ENCODE measurements around the gene TOR3A.
"Not testable (repeated sequence)": the region's sequence is repeated elsewhere in the genome, so short reads cannot be mapped to it uniquely, and the experiment has no call there.

TOR3A gene

DNA sequence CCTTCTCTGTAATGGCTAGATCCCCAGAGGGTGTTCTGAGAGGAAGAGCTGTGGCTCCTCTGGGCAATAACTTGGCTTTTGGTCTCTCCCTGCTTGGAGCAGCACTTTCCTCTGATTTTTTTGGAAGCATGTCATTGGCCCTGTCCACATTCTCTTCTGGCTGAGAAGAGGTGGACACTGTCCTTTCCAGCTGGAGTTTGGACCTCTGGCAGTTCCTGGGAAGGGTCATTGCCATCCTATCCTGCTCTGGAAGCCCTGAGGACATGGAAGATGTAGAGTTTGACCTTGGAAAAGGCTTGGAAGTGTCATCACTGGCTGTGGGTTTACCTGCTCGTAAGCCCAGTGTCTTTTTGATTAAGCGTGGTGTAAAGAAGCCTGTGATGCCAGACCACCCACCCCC lies 26.8 kb downstream of the TOR3A start:
- no peak for DNase-seq

DNA sequence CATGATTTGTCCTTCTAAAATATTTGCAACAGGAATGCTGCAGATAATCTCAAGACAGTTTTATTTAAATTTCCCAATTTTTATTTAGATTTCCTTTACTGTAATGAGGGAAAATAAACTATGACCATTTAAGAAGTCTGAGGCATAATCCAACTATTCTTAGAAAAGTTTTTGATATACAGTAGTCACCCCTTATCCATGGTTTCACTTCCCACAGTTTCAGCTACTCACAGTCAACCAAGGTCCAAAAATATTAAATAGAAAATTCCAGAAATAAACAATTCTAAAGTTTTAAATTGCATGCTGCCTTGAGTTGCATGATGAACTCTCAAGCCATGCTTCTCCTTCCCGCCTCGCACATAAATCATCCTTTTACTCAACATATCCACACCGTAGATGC lies 33.3 kb downstream of the TOR3A start:
- DNase-seq, result no peak

GRCh38 chr1:179119513-179119912 lies 37.6 kb downstream of the TOR3A start:
- no peak for DNase-seq

- DNase-seq, result no peak
Observed at GRCh38 chr1:179120736-179121135, 38.9 kb downstream of the TOR3A start.

DNA sequence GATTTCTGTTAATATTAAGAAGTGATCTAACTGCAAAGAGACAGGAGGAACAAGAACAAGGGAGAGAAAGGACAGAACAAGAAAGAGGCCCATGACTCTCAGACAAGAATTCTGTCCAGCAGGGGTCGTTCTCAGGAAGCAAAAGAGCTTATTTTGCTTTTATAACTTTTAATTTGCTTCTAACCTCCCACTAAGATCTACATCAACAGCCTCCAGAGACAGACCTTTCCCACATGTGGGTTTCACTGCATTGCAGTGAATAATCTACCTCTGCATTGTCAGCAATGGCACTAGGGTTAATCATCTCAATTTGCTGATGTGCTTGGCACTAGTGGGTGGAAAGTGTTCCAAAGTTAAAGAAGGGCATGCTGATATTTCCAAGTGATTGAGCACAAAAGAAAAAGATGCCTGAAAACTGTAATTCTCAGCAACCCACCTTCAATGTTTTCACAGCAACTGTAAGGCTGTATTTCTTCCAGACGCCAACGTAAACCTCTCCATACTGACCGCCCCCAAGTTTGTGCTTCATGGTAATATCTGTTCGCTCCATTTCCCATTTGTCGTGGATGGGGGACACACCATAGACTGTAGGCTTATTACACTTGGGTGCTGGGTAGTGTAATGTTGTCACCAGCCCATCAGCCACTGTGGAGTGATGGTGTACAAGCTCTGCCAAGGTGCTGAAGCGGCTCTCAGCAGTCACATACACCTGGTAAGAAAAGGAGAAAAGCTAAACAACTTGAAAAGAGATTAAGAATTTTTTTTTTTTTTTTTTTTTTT lies 39.5 kb downstream of the TOR3A start:
- no peak for DNase-seq

DNA sequence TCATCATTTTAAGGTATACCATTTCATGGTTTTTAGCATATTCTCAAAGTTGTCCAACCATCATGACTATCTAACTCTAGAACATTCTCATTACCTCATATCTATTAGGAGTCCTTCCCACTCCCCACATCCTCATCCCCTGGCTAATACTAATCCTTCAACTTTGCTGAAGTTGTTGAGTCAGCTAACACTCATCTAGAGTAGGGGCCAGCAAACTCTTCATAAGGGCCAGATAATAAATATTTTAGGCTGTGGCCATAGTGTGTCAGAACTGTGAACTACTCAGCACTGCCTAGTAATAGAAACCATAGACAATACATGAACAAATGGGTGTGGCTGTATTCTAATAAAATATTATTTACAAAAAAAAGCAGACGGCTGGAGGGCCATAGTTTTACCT lies 43.0 kb downstream of the TOR3A start:
- no peak for DNase-seq

DNA sequence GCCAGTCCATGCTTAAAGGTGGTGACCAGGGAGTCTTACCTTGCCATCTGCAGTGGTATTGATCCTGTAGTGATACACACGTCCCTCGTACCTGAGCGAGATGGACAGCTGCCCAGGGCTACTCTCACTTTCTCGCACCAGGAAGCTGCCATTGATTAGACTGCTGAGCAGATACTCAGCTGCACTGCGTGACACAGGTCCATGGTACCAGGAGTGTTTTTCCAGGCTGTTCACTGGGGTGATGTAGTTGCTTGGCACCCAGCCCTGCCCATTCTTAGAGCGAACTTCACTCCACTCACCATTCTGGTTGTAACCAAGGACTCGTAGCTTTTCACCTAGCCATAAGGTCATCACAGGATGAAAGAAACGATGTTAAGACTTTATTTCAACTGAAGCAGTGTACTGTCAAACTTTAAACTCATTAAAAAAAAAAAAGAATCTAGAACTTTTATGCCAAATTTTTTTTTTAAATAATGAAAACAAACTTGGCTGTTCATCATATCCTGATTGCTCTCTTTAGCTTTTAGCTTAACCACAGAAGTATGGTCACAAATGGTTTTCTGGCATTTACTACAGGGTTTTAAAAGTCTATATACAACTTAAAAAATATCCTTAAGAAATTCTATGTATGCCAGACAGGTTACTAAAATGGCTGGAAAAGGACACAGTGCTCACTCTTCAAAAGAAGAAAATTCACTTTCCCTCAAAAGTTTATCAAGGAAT lies 44.6 kb downstream of the TOR3A start:
- DNase-seq, result no peak

DNA sequence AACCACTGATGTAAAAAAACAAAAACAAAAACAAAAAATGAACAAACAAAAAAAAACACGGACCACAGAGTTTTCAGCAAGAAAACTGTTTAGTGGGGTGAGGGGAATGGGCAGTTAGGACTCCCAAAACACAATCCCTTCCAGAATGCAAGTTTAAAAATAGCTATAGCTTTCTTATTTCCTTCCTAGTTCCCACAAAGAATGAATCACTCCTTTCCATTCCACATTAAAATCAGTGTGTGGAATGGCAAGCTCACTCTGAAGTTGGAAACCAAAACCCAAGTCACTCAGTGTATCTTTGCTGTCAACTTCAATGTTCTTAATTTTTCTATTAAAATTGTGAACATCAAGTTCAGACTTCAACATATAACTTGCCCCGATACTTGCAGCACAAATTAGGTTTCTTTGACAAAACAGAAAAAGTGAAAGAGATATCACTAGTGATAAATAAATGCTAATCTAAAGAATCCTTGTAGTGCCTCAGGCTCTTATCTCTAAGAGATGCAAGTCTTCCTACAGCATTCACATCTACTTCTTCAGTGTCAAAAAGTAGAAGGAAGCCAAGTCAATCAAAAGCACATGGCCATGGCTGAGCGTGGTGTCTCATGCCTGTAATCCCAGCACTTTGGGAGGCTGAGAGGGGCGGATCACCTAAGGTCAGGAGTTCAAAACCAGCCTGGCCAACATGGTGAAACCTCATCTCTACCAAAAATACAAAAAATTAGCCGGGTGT lies 45.5 kb downstream of the TOR3A start:
- DNase-seq, result no peak

- DNase-seq, result no peak
Observed at GRCh38 chr1:179128520-179128919, 46.6 kb downstream of the TOR3A start.

DNA sequence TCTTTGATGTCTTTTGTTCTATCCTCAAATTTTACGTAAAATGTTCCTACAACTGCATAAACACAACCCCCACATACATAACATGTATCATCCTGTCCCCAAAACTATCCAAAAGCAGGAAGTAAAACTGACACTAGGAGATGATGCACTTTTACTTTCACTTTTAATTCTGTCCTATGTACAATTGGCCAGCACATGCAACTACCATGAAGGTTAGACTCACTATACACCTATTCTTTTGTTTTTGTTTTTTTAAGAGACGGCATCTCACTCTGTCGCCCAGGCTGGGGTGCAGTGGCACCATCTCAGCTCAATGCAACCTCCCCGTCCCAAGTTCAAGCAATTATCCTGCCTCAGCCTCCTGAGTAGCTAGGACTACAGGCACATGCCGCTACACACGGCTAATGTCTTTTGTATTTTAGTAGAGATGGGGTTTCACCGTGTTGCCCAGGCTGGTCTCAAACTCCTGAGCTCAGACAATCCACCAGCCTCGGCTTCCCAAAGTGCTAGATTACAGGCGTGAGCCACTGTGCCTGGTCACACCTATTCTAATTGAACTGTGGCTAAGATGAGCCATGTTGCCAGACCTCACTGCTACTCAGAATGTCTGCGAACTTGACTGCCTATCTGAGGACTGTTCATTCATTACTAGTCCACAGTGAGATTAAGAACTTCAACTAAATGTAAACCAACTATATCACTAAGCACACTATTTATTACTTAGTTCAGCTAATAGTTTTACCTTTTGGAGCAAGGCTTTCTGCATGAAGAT lies 48.0 kb downstream of the TOR3A start:
- no peak for DNase-seq

DNA sequence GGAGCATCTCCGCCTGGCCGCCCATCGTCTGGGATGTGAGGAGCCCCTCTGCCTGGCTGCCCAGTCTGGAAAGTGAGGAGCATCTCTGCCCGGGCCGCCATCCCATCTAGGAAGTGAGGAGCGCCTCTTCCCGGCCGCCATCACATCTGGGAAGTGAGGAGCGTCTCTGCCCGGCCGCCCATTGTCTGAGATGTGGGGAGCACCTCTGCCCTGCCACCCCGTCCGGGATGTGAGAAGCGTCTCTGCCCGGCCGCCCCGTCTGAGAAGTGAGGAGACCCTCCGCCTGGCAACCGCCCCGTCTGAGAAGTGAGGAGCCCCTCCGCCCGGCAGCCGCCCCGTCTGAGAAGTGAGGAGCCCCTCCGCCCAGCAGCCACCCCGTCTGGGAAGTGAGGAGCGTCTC lies 53.3 kb downstream of the TOR3A start:
- DNase-seq, result not testable (repeated sequence)

DNA sequence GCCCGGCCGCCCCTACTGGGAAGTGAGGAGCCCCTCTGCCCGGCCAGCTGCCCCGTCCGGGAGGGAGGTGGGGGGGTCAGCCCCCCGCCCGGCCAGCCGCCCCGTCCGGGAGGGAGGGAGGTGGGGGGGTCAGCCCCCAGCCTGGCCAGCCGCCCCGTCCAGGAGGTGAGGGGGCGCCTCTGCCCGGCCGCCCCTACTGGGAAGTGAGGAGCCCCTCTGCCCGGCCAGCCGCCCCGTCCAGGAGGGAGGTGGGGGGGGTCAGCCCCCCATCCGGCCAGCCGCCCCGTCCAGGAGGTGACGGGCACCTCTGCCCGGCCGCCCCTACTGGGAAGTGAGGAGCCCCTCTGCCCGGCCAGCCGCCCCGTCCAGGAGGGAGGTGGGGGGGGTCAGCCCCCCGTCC lies 53.8 kb downstream of the TOR3A start:
- DNase-seq, result not testable (repeated sequence)

DNA sequence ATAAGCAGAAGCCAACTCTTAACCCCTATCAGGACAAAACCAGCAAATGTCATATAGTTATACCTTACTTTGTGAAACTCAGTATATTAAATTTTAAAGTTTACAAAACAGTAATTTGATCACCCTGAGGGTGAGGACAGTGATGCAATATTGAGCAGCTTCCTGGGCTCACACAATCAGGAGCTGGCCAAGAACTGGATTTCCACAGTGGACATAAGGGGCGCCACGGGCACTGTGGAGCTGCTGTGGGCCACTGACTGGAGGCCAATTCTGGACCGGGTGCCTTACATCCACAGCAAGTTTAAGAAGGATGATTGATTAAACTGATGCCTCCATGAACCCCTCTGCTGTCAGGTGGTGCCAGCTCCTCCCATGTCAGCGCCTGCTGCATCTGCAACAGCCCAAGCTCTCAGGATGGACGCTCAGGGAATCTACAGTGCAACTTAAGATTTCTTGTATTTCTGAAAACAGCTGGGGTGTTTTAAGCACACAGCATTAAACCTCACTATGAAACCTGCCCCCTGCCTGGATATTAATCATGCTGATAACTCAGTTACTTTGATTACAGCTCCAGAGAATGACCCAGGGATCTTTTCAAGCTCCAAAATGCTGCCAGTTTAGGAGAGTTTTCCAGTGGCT lies 55.9 kb downstream of the TOR3A start:
- DNase-seq, result no peak

DNA sequence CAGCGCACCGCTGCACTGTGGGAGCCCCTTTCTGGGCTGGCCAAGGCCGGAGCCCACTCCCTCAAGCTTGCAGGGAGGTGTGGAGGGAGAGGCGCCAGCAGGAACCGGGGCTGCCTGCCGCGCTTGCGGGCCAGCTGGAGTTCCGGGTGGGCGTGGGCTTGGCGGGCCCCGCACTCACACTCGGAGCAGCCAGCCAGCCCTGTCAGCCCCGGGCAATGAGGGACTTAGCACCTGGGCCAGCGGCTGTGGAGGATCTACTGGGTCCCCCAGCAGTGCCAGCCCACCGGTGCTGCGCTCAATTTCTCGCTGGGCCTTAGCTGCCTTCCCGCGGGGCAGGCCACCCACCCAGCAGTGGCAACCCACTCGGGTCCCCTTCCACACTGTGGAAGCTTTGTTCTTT lies 56.9 kb downstream of the TOR3A start:
- not testable (repeated sequence) for DNase-seq

DNA sequence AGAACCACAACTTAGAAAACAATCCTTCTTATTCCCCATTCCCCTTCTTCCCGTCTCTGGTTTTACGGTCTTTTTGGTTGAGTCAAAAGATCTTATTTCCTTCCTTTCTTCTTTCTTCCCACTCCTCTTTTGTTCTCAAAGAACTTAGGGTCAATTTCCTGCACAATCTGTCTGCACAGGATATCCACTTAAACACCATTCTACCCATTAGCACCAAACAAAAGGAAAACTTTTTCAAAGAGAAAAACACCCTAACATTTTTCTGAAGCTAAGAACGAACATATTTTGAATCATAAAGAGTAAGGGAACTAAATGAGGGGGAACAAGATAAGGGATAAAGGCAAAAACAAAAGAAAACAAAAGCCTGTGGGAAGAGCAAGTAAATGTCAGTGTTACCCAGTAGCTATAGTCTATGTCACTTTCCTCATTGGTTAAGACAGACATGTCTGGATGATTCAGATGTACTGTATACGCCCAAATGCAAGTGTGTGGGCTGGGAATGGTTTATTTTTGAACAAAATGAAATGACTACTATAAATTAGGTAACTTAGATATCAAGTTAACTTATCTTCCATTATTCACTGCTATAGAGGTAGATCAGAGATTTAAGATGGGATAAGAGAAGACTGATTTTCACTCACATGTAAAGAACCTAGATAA lies 59.9 kb downstream of the TOR3A start:
- DNase-seq, result no peak

GRCh38 chr1:179142889-179143299 lies 61.0 kb downstream of the TOR3A start:
- DNase-seq, result no peak

DNA sequence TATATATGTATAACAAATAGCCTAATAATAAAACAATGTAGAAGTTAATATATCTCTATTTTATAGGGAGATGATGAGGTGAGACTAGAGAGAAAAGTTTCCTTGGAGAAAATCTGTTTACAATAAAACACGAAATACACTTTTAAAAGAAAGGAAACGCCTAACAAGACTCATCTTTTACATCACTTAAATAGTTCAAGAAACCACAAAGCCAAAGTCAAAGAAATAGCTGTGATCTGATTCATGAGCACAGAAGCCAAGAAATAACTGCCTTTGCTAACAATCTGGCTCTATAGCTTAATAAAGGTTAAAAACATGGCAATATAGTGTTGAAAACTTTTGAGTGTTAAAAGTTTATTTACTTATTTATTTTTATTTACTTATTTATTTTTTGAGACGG lies 61.5 kb downstream of the TOR3A start:
- no peak for DNase-seq

GRCh38 chr1:179144626-179145025 lies 62.8 kb downstream of the TOR3A start:
- DNase-seq, result no peak

DNA sequence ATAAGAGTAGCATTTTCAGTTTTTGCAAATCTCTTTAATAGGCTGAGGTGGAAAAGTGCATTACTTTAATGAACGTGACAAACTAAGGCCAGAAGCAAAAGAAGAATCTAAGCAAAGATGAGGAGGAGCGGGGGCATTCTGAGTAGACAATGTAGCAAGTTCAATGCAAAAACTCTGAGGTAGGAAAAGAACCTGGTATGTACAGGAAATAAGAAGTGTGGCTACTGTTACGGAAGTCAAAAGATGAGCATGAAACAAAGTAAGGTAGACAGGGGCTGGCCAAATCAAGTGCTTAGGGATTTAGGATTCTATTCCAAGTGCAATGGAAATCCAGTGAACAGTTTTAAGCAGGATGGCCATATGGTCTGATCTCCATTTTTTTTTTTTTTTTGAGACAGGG lies 63.7 kb downstream of the TOR3A start:
- DNase-seq, result no peak
